ENCODE data around the gene ODAD4.

The ODAD4 gene

DNA sequence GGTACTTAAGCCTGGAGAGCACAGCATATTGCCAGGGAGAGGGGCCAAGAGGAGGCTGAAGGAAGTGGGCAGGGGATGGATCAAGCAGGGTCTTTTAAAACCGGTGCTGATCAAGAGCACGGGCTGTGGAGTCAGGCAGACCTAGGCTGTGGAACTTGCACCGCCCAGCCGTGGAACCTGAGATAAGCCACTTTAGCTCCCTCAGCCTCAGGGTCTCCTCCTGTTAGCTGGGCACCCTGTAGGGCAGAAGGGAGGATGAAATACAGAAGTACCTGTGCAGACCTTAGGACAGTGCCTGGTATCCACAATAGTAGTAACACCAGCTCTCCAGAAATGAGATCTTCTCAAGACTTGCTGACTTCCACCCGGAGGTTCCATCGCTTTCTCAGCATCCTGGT is 9.3 kb downstream of the ODAD4 start:
- no peak for DNase-seq (ENCODE audit: low spot score)

DNA sequence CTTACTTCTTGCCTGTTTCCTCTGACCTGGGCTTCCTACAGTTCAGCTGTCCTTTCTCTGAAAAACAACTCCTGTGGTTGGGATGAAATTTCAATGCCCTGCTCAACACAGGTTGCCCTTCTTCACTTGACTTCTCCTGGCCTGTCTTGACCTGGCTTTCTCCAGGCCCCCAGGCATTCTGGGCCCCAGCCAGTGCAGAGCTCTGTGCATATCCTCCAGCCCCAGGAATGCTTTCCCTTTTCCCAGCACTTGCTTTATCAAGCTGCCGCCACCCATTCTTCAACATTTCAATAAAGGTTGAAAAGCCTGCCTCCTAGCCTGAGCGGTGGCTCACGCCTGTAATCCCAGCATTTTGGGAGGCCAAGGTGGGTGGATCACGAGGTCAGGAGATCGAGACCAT is 10.8 kb downstream of the ODAD4 start:
- no peak for DNase-seq (ENCODE audit: low spot score)

- no peak for DNase-seq (ENCODE audit: low spot score)
These were observed 12.4 kb downstream of the ODAD4 start for GRCh38 chr17:41942626-41943373.

DNA sequence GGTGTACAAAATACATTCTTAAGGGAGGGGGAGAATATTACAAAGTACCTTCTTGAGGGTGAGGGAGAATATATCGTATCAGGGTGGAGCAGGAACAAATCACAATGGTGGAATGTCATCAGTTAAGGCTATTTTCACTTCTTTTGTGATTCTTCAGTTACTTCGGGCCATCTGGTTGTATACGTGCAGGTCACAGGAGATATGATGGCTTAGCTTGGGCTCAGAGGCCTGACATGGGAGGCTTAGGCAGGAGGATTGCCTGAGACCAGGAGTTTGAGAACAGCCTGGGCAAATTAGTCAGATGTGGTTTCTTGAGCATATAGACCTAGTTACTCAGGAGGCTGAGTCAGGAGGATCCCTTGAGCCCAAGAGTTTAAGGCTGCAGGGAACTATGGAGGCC is 13.1 kb downstream of the ODAD4 start:
- no peak for DNase-seq (ENCODE audit: low spot score)

GRCh38 chr17:41944943-41945342 is 14.5 kb downstream of the ODAD4 start:
- DNase-seq (ENCODE audit: low spot score) = no peak

- DNase-seq (ENCODE audit: low spot score) = no peak
These were observed 18.5 kb downstream of the ODAD4 start for GRCh38 chr17:41948762-41949460.

DNA sequence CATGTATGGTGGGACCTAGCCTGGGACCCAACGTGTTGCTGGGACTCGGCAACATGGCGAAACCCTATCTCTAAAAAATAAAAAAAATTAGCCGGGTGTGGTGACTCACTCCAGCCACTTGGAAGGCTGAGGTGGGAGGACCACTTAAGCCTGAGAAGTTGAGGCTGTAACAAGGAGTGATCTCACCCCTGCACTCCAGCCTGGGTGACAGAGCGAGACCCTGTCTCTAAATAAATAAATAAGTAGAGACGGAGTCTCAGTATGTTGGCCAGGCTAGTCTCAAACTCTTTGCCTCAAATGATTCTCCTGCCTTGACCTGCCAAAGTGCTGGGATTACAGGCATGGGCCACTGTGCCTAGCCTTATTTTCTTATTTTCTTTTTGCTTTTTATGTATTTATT is 26.1 kb downstream of the ODAD4 start:
- no peak for DNase-seq (ENCODE audit: low spot score)

DNA sequence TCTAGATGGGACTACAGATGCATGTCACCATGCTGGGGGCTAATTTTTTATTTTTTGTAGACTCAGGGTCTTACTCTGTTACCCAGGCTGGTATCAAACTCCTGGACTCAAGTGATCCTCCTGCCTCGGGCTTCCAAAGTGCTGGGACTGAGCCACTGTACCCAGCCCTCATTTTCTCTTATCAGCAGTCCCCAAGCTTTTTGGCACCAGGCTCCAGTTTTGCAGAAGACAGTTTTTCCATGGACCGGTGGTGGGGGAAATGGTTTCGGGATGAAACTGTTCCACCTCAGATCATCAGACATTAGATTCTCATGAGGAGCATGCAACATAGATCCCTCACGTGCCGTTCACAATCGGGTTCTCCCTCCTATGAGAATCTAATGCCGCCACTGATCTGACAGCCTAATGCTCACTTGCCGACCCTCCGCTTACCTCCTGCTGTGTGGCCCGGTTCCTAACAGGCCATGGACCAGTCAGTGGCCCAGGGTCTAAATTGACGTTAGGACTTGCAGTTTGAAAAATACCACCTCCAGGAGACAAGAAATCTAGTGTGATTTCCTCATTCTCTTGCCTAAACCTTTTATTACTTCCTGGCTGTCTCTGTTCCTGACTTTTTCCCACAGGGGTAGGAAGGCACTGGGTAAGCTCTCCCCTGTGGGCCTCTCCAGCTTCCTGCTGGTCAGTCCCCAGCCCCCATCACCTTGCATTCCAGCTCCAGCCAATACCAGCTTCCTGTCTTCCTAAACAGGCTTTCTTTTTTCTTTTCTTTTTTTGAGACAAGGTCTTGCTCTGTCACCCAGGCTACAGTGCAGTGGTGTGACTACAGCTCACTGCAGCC is 26.8 kb downstream of the ODAD4 start:
- DNase-seq (ENCODE audit: low spot score) = no peak

DNA sequence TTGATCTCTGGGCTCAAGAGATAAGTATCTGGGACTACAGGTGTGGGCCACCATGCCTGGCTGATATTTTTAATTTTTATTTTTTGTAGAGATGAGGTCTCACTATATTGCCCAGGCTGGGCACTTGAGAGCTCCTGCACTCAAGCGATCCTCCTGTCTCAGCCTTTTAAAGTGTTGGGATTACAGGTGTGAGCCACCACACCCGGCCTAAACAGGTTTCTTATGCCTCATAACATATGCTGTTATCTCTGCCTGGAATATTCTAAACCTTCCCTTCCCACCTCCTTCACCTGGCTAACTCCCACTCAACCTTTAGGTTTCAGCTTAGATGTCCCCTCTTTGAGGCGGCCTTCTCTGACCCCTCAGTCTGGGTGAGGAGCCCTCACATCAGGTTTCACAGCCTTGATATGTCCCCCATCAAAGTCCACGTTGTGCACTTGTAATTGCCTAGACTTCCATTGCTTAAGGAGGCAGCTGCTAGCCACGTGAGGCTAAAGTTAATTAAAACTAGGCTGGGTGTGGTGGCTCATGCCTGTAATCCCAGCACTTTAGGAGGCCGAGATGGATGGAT is 27.5 kb downstream of the ODAD4 start:
- no peak for DNase-seq (ENCODE audit: low spot score)

DNA sequence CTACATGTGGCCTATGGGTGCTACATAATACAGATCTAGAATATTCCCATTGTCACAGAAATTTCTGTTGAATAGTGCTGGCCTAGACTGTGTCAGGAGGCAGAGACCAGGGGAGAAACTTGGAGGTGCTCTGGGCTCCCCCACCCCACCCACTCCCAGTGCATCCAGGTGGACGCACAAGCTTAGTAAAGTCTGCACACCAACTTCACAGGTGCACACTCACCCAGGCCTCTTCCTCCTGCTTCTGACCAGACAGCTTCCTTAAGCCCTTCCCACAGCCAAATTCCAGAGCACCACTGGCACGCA is 28.6 kb downstream of the ODAD4 start:
- DNase-seq (ENCODE audit: low spot score) = no peak

GRCh38 chr17:41959336-41960095 is 29.1 kb downstream of the ODAD4 start:
- no peak for DNase-seq (ENCODE audit: low spot score)

DNA sequence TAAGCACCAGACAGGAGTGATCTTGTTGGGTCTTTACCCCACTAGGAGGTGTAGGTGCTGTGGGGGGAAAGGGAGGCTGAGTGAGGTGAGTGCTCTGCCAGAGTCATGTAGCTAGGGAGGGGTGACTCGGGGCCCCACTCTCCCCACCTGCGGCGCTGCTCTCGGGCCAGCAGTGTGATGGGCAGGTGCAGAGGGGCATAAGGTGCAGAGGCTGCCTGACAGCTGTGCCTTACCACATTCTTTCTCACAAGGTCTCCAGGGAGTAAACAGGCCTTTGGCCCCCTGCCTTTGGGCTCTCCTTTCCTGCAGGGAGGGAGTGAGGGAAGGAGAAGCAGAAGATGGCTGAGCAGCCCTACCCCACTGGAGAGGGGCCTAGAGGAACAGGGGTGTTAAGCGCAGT is 31.7 kb downstream of the ODAD4 start:
- DNase-seq (ENCODE audit: low spot score) = no peak

GRCh38 chr17:41962768-41963434 is 32.5 kb downstream of the ODAD4 start:
- peak; percentile 65 for DNase-seq (ENCODE audit: low spot score)

DNA sequence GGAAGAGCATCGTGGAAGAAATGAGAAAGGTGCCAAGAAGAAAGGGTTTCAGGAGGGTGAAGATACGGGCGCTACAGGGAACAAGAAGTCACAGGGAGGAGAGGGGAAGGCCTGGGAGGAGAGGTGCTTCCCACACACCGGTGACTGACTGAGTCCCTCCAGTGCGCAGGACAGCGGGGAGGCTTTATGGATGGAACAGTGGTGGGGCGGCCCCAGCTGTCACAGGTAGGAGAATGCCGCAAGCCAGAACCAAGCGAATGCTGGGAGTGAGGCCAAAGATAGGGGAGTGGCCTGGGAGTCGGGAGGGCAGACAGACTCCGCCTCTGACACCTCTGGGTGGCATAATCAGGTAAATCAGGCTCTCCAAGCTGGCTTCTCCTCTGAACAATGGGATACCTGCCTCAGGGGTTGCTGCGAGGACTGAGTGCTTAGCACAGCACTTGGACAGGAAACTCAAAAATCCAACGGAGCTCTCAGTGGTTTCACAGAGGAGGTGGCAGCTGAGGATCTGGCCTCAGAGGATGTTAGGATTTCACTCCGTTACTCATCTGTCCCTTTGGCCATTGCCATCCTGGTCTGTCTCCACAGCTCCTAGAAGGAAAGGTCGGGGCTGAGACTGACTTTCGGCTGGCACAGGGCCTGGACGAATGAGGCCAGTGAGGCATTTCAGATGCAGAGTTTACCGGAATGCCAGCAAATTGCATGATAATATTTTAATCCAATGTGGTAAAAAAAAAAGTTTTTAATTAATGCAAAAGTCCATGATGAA is 35.5 kb downstream of the ODAD4 start:
- DNase-seq (ENCODE audit: low spot score) = peak; percentile 39

DNA sequence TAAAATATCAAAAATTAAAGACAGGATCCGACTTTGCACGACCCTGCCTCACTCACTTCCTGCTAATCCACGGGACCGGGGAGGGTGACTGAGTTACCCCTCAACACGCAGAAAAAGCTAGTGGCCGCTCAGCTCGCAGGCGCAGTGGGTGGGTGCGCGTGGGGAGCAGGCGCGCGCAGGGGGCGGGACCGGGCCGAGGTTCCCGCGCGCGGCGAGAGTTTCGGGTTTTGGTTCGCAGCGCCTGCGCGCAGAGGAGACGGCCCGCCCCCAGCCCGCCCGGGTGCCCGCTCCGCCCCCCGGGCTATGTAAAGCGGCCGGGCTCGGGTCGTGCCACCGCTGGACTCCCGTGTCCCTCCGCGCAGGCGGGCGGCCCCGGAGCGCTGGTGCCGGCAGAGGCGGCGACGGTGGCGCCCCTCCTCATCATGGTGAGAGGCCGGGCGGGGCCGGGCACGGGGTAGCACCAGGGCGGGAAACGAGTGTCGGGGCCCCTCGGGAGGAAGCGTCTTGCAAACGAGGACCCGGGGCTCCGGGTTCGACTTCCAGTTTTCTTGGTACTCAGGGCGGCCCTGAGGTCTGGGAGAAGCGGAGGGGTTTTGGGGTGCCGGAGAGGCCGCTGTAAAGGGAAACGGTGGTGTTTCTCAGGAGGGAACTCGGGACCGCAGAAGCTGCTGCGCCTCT is 36.2 kb downstream of the ODAD4 start, which contains the start of gene CNP:
CNP (plus strand) TSS at position 333 of the 678 bp plus-strand sequence; CDS start at position 423, 90 bp downstream.
- peak; percentile 90 for DNase-seq (ENCODE audit: low spot score)

DNA sequence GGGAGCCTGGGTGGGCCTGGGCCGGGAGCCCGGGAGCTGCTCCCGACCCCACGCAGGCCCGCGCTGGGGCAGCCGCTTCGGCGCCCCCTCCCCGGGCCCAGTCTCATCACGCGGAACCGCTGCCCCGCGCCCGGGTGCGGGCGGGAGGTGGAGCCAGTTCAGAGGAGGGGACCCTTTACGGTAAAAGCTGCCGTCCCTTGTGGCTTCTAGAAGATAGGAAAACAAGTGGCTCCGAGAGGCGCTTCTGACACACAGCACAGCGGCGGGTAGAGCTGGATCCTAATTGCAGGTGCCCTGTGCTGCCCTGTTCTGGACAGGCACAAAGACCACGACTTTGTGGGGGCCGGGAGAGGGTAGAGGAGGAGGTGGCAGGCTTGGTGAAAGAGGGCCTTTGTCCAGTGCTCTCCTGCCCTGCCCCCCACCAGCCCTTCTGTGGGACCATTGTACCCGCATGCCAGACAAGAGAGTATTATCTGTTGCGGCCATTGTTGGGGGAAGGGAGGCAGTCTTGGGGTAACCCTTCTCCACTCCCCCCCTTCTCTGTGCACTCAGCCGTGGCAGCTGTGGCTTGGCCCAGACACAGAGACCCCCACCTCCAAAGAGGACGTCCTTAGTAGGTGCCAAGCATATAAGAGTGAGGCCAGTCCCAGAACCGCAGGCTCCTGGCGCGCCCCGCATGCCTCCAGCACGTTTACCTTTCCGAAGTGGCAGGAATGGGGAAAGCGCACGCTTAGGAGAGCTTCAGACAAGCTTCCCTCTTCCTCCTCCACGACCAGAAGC is 36.9 kb downstream of the ODAD4 start:
- DNase-seq (ENCODE audit: low spot score) = peak; percentile 47

GRCh38 chr17:41967921-41968578 is 37.6 kb downstream of the ODAD4 start:
- DNase-seq (ENCODE audit: low spot score) = no peak

DNA sequence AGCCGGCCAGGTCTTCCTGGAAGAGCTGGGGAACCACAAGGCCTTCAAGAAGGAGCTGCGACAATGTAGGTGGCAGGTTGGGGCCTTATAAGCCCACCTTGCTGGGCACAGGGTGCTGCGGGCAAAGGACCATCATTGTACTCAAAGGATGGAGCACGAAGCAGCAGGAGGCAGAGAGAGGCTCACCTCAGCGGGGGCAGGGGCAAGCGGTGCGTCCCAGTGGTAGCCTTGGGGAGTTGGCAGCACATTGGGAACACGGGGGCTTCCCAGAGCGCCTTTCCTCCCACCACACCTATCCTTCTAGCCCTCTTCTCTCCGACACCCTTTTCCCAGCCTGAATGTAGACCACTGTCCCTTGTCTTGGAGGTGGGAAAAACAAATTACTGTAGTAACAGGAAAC is 38.3 kb downstream of the ODAD4 start:
- DNase-seq (ENCODE audit: low spot score) = no peak
